GM12878 (cell line): ENCODE data around the gene CCDC144A. TPM values are rescaled to one million over a fixed set of nuclear protein-coding genes. Genes with fewer than 3 reads are reported as not detected.
A peak's percentile ranks its signal among the peaks of the same experiment; 100 is the strongest.
"Not testable (repeated sequence)": the region's sequence is repeated elsewhere in the genome, so short reads cannot be mapped to it uniquely, and the experiment has no call there.

Experiments used
- ATAC-seq: fragments of 200-7000 bp; cut with Tn5 transposase; 3 replicates; pipeline ENCODE4 v1.9.1; 2020; ENCODE audit warnings: mild to moderate bottlenecking, moderate library complexity
- BruUV-seq: library from RNA; stranded (reverse); fragments of 400-500 nt; replicated peaks from 2 replicates; lab custom pipeline; 2021; lab: Mats Ljungman, UMichigan
- CTCF ChIA-PET: fragments of 300-600 bp; sonication (Branson Sonifier 250); formaldehyde crosslinking; extraction: SDS; loops from one replicate; lab custom pipeline; 2021; ENCODE audit warnings: inconsistent platforms; lab: Yijun Ruan, JAX
- POLR2A ChIA-PET: fragments of 350-600 bp; formaldehyde crosslinking; extraction: SDS; loops from one replicate; lab custom pipeline; 2021; ENCODE audit warnings: inconsistent platforms; lab: Charles Lee
- RAD21 ChIA-PET: fragments of 300-600 bp; sonication (Branson Sonifier 250); formaldehyde crosslinking; loops from one replicate; lab custom pipeline; 2023; ENCODE audit warnings: antibody characterized with exemption; ENCODE audit not compliant: unreplicated experiment; lab: Charles Lee
- SMC1A ChIA-PET: fragments of 300-600 bp; sonication (Branson Sonifier 250); formaldehyde crosslinking; loops from one replicate; lab custom pipeline; 2023; ENCODE audit not compliant: unreplicated experiment, uncharacterized antibody; lab: Charles Lee
- DNase-seq: peaks from one replicate; pipeline ENCODE4 v3.0.0-alpha.2; 2011; ENCODE audit warnings: low read depth, low spot score
- FAIRE-seq: peaks from 3 replicates; lab custom pipeline; 2011; peaks lifted over from hg19 to GRCh38; lab: Jason Lieb, UNC
- H2AFZ ChIP-seq: 2 replicates; pipeline ENCODE4 v1.6.0; 2011; ENCODE audit warnings: low read depth, low read length, control low read depth; ENCODE audit not compliant: control insufficient read depth
- H3K27ac ChIP-seq: 2 replicates; pipeline ENCODE4 v1.5.1; 2011; ENCODE audit warnings: control low read depth; ENCODE audit not compliant: control insufficient read depth, insufficient read depth
- H3K27me3 ChIP-seq, 2 experiments: replicated peaks in 1 of 2; 2 replicates each; pipeline versions ENCODE4 v1.6.0 to v1.6.1; 2011; ENCODE audit warnings: low read length in 1 of 2; ENCODE audit not compliant: control insufficient read depth in 2 of 2, insufficient read depth in 2 of 2
- H3K36me3 ChIP-seq, 2 experiments: 2 replicates each; pipeline ENCODE4 v1.5.1; 2011; ENCODE audit warnings: low read length in 1 of 2; ENCODE audit not compliant: control insufficient read depth in 2 of 2, insufficient read depth in 2 of 2
- H3K4me1 ChIP-seq: 2 replicates; pipeline ENCODE4 v1.6.1; 2011; ENCODE audit warnings: mild to moderate bottlenecking, low read length, moderate library complexity, mixed read lengths; ENCODE audit not compliant: control insufficient read depth, insufficient read depth
- H3K4me2 ChIP-seq: 2 replicates; pipeline ENCODE4 v1.6.0; 2011; ENCODE audit warnings: control low read depth; ENCODE audit not compliant: control insufficient read depth, insufficient read depth
- H3K4me3 ChIP-seq: fragments of 200-600 bp; sonication (generic); 2 replicates; pipeline ENCODE4 v1.5.1; 2016
- H3K79me2 ChIP-seq: 2 replicates; pipeline ENCODE4 v1.6.0; 2011; ENCODE audit warnings: low read length; ENCODE audit not compliant: control insufficient read depth, insufficient read depth
- H3K9ac ChIP-seq: 2 replicates; pipeline ENCODE4 v1.8.0; 2011; ENCODE audit warnings: low read length, control low read depth, mixed read lengths; ENCODE audit not compliant: control insufficient read depth, insufficient read depth
- H3K9me3 ChIP-seq: replicated peaks from 3 replicates; pipeline ENCODE4 v1.5.1; 2011; ENCODE audit warnings: mild to moderate bottlenecking, low read length; ENCODE audit not compliant: control insufficient read depth, insufficient read depth
- H4K20me1 ChIP-seq: 2 replicates; pipeline ENCODE4 v1.6.0; 2011; ENCODE audit not compliant: control insufficient read depth, insufficient read depth
- RAD21 ChIP-seq: IDR thresholded peaks from 2 replicates; pipeline ENCODE4 v1.6.1; 2011; ENCODE audit warnings: mild to moderate bottlenecking, low read depth, low read length, moderate library complexity; ENCODE audit not compliant: insufficient read depth
- WGBS: methylation state at CpG from one replicate; pipeline ENCODE4 v1.1.6; 2016; ENCODE audit warnings: low lambda C conversion rate; ENCODE audit not compliant: insufficient replicate concordance, insufficient coverage; ENCODE audit errors: missing lambda C conversion rate; 5-methylcytosine and 5-hydroxymethylcytosine counted together
- in situ Hi-C: fragments of 300-500 bp; cut with MboI; formaldehyde crosslinking; loops from 9 replicates; pipeline ENCODE4 v1.14.3; 2018; ENCODE audit warnings: mixed read lengths
- intact Hi-C: fragments of 100-400 bp; cut with micrococcal nuclease; formaldehyde crosslinking; loops from one replicate; pipeline ENCODE4 v1.14.2; 2022; ENCODE audit not compliant: unreplicated experiment
- polyA plus RNA-seq, 11 experiments: library from polyadenylated mRNA; depleted of rRNA in 4 of 11; unstranded in 6 of 11; stranded (reverse) in 5 of 11; fragments of >200 nt; fragmentation: Nextera tagmentation in 4 of 11; fragmentation: Illumina TruSeq in 1 of 11; extraction: Ambion mirVana in 4 of 11; extraction: Trizol in 1 of 11; gene quantifications; 1 replicate in 1 of 11; 2 replicates in 10 of 11; pipeline versions ENCODE4 v1.2.1 to v1.2.3, GENCODE V29; 2011 to 2016; ENCODE audit warnings: inconsistent platforms in 2 of 11, missing spikeins in 2 of 11, low read depth in 1 of 11
- total RNA-seq, 4 experiments: library from RNA; depleted of rRNA in 3 of 4; stranded (reverse); fragments of >200 nt in 3 of 4; fragmentation: Illumina TruSeq in 1 of 4; extraction: Trizol in 1 of 4; gene quantifications; 2 replicates each; pipeline versions ENCODE4 v1.2.1 to v1.2.3, GENCODE V29; 2013 to 2021
- TF ChIP-seq, protein P1 (sequence below), 3 experiments: IDR thresholded peaks in 2 of 3; conservative IDR thresholded peaks in 1 of 3; 2 replicates each; pipeline ENCODE4 v1.5.1; 2011; ENCODE audit warnings: low read depth in 3 of 3, low read length in 3 of 3, mild to moderate bottlenecking in 3 of 3, control low read depth in 2 of 3, moderate library complexity in 2 of 3, inconsistent platforms in 1 of 3, mixed read lengths in 1 of 3; ENCODE audit not compliant: control insufficient read depth in 2 of 3, insufficient read depth in 1 of 3; ENCODE audit errors: extremely low read depth in 1 of 3

Gene CCDC144A
- total and polyA plus RNA-seq, 10 of the 15 experiments (the other 5 are each of a cell fraction or from before 2014, with no cell fraction given): 0.05 to 1.7 (median 0.79) TPM

GRCh38 chr17:16751224-16751923 is 61.3 kb downstream of the CCDC144A start:
- H3K9me3 ChIP-seq, H3K27me3 ChIP-seq, H3K4me3 ChIP-seq, in situ Hi-C loops, H3K79me2 ChIP-seq, H3K4me1 ChIP-seq, H3K27ac ChIP-seq, H2AFZ ChIP-seq, BruUV-seq, H3K36me3 ChIP-seq, intact Hi-C loops, CTCF ChIA-PET, SMC1A ChIA-PET, POLR2A ChIA-PET, DNase-seq, H4K20me1 ChIP-seq: not testable (repeated sequence)
- ATAC-seq: peak; percentile 86
- 0% methylated on average over 6 of the region's 10 CpGs for WGBS
- peak; percentile 36 for TF ChIP-seq RAD21
- TF ChIP-seq, protein P1, sequence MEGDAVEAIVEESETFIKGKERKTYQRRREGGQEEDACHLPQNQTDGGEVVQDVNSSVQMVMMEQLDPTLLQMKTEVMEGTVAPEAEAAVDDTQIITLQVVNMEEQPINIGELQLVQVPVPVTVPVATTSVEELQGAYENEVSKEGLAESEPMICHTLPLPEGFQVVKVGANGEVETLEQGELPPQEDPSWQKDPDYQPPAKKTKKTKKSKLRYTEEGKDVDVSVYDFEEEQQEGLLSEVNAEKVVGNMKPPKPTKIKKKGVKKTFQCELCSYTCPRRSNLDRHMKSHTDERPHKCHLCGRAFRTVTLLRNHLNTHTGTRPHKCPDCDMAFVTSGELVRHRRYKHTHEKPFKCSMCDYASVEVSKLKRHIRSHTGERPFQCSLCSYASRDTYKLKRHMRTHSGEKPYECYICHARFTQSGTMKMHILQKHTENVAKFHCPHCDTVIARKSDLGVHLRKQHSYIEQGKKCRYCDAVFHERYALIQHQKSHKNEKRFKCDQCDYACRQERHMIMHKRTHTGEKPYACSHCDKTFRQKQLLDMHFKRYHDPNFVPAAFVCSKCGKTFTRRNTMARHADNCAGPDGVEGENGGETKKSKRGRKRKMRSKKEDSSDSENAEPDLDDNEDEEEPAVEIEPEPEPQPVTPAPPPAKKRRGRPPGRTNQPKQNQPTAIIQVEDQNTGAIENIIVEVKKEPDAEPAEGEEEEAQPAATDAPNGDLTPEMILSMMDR (IDR thresholded peaks at IDR 0.05 in 2 of 3, conservative IDR thresholded peaks at IDR 0.05 in 1 of 3; ENCODE audit: control insufficient read depth in 2 of 3, extremely low read depth in 1 of 3, insufficient read depth in 1 of 3, low read depth in 3 of 3, low read length in 3 of 3): peak; percentile 32 to 41 (median 35); a peak in 4 of 6 replicates
- TF ChIP-seq, all 136 proteins: peak for 2; not testable (repeated sequence) for 134
- RAD21 ChIA-PET, H3K4me2 ChIP-seq, H3K9ac ChIP-seq, FAIRE-seq: not testable (repeated sequence)

GRCh38 chr17:16751924-16752287 is 61.9 kb downstream of the CCDC144A start:
- H3K27ac ChIP-seq, H3K27me3 ChIP-seq, BruUV-seq, RAD21 ChIA-PET, H3K36me3 ChIP-seq, H3K9me3 ChIP-seq, H3K4me3 ChIP-seq, intact Hi-C loops, SMC1A ChIA-PET, H3K4me1 ChIP-seq, POLR2A ChIA-PET, FAIRE-seq, H2AFZ ChIP-seq, H3K9ac ChIP-seq, in situ Hi-C loops, H3K79me2 ChIP-seq, CTCF ChIA-PET, DNase-seq, H4K20me1 ChIP-seq, H3K4me2 ChIP-seq: not testable (repeated sequence)
- peak; percentile 60; the same call in 2 of the 3 replicates for ATAC-seq
- 92% methylated on average over 10 of the region's 10 CpGs for WGBS

- FAIRE-seq, H3K4me1 ChIP-seq: not testable (repeated sequence)
Observed at GRCh38 chr17:16757520-16757919, 67.5 kb downstream of the CCDC144A start.

More at GRCh38 chr17:16757520-16757919, 67.5 kb downstream of the CCDC144A start:
- CTCF ChIA-PET, H3K27ac ChIP-seq, H3K9ac ChIP-seq, in situ Hi-C loops, H2AFZ ChIP-seq, H3K27me3 ChIP-seq, POLR2A ChIA-PET, SMC1A ChIA-PET, H3K9me3 ChIP-seq, H4K20me1 ChIP-seq, H3K4me2 ChIP-seq, H3K4me3 ChIP-seq, BruUV-seq, H3K36me3 ChIP-seq, RAD21 ChIA-PET, H3K79me2 ChIP-seq, DNase-seq, ATAC-seq, intact Hi-C loops: not testable (repeated sequence)
- WGBS: 6% methylated on average over 3 of the region's 3 CpGs
